Activated CD8-positive, alpha-beta T cell treated with anti-CD3 and anti-CD28 coated beads for 36 hours (primary cell): ENCODE results near the gene CFAP58. TPM values are rescaled to one million over a fixed set of nuclear protein-coding genes. Genes with fewer than 3 reads are reported as not detected.

Experiments used
- ATAC-seq: fragments of 200-7000 bp; cut with Tn5 transposase; one replicate; pipeline ENCODE4 v1.10.0; 2021; ENCODE audit warnings: mild to moderate bottlenecking, moderate library complexity
- CTCF ChIA-PET: fragments of 350-600 bp; sonication (Branson Sonifier 250); formaldehyde crosslinking; loops from one replicate; lab custom pipeline; 2021; ENCODE audit warnings: antibody characterized with exemption; lab: Charles Lee
- POLR2A ChIA-PET: fragments of 350-600 bp; sonication (Branson Sonifier 250); formaldehyde crosslinking; loops from one replicate; lab custom pipeline; 2021; ENCODE audit warnings: antibody characterized with exemption; lab: Charles Lee
- DNase-seq: peaks from one replicate; pipeline ENCODE4 v3.0.0-alpha.2; 2020
- H3K27ac Mint-ChIP-seq: one replicate; pipeline ENCODE4 v1.8.0; 2021; ENCODE audit warnings: mild to moderate bottlenecking, mixed read lengths
- H3K27me3 Mint-ChIP-seq: one replicate; pipeline ENCODE4 v1.8.0; 2021; ENCODE audit warnings: mixed read lengths
- H3K36me3 Mint-ChIP-seq: one replicate; pipeline ENCODE4 v1.8.0; 2021; ENCODE audit warnings: low read depth, mixed read lengths
- H3K4me1 Mint-ChIP-seq: one replicate; pipeline ENCODE4 v1.8.0; 2021; ENCODE audit warnings: low read depth, mixed read lengths
- H3K4me3 Mint-ChIP-seq: one replicate; pipeline ENCODE4 v1.8.0; 2021; ENCODE audit warnings: mild to moderate bottlenecking, moderate library complexity, mixed read lengths
- H3K9me3 Mint-ChIP-seq: one replicate; pipeline ENCODE4 v1.8.0; 2021; ENCODE audit warnings: mixed read lengths
- CTCF ChIP-seq: fragments of 200-600 bp; IDR thresholded peaks from one replicate; pipeline ENCODE4 v1.8.0; 2022; ENCODE audit warnings: antibody characterized with exemption, mild to moderate bottlenecking
- intact Hi-C: fragments of 100-400 bp; cut with micrococcal nuclease; formaldehyde crosslinking; loops from one replicate; pipeline ENCODE4 v1.10.0; 2022
- total RNA-seq, 2 experiments: library from RNA; stranded (reverse); gene quantifications; one replicate each; pipeline ENCODE4 v1.2.3, GENCODE V29; 2021

The CFAP58 gene
- total RNA-seq, 2 experiments from 2014 or later, result 0.27 to 0.38 TPM

- Mint-ChIP-seq H3K27me3 (peaks cover 8% of the 10 kb centered on the region), H3K36me3 (no peaks in the 10 kb centered on the region)
- intact Hi-C loops, result no loop called here
These were observed 18.1 kb downstream of the CFAP58 start for GRCh38 chr10:104371753-104372152.

GRCh38 chr10:104374591-104374990, 21.0 kb downstream of the CFAP58 start:
- ChIA-PET CTCF (interaction anchor here (1.1 to 1.3 kb wide), 2 partner anchors 24 to 83 kb away, joined by 4 to 5 read pairs; no protein-coding TSS in a partner anchor), POLR2A (no interaction called here)
- no peak for ATAC-seq

More at GRCh38 chr10:104371753-104372152, 18.1 kb downstream of the CFAP58 start:
- H3K9me3 Mint-ChIP-seq, result no peaks in the 10 kb centered on the region
- H3K4me1 Mint-ChIP-seq, result no peaks in the 10 kb centered on the region
- DNase-seq, result no peak
- ChIA-PET POLR2A (no interaction called here), CTCF (no interaction called here)
- no peak for ATAC-seq
- H3K27ac Mint-ChIP-seq, result no peak overlapping the region
- H3K4me3 Mint-ChIP-seq, result no peak overlapping the region
- TF ChIP-seq CTCF, result no peak

GRCh38 chr10:104376784-104377300, 23.2 kb downstream of the CFAP58 start:
- peaks cover 8% of the 10 kb centered on the region for H3K27me3 Mint-ChIP-seq
- H3K4me3 Mint-ChIP-seq, result no peak overlapping the region
- ChIA-PET CTCF (interaction anchor here (1.1 kb wide), 1 partner anchor 25 kb away, joined by 3 read pairs; no protein-coding TSS in a partner anchor), POLR2A (no interaction called here)
- intact Hi-C loops, result no loop called here
- ATAC-seq, result no peak
- H3K9me3 Mint-ChIP-seq, result no peaks in the 10 kb centered on the region
- no peak for DNase-seq
- H3K4me1 Mint-ChIP-seq, result no peaks in the 10 kb centered on the region
- H3K36me3 Mint-ChIP-seq, result no peaks in the 10 kb centered on the region
- no peak overlapping the region for H3K27ac Mint-ChIP-seq
- TF ChIP-seq CTCF, result no peak

More at GRCh38 chr10:104374591-104374990, 21.0 kb downstream of the CFAP58 start:
- no peak overlapping the region for H3K27ac Mint-ChIP-seq
- no peak for TF ChIP-seq CTCF
- H3K4me3 Mint-ChIP-seq, result no peak overlapping the region
- intact Hi-C loops, result no loop called here
- peaks cover 10% of the 10 kb centered on the region for H3K27me3 Mint-ChIP-seq
- no peaks in the 10 kb centered on the region for H3K9me3 Mint-ChIP-seq
- H3K4me1 Mint-ChIP-seq, result no peaks in the 10 kb centered on the region
- H3K36me3 Mint-ChIP-seq, result no peaks in the 10 kb centered on the region
- no peak for DNase-seq

GRCh38 chr10:104380336-104380735, 26.7 kb downstream of the CFAP58 start:
- ChIA-PET CTCF (interaction anchor here (0.9 to 1.4 kb wide), 2 partner anchors 14 to 88 kb away, joined by 3 to 4 read pairs; no protein-coding TSS in a partner anchor), POLR2A (no interaction called here)
- TF ChIP-seq CTCF, result no peak
- intact Hi-C loops, result no loop called here
- ATAC-seq (no peak), DNase-seq (no peak)
- Mint-ChIP-seq H3K4me3 (no peak overlapping the region), H3K27ac (no peak overlapping the region), H3K36me3 (no peaks in the 10 kb centered on the region), H3K27me3 (peaks cover 7% of the 10 kb centered on the region), H3K9me3 (no peaks in the 10 kb centered on the region), H3K4me1 (peaks cover 5% of the 10 kb centered on the region)

- POLR2A ChIA-PET, result no interaction called here
- DNase-seq (peak; percentile 38), ATAC-seq (peak; percentile 60)
- CTCF ChIA-PET, result interaction anchor here (0.7 to 1.9 kb wide), 6 partner anchors 12 to 113 kb away, joined by 3 to 4 read pairs (median 3); partner anchors contain the start of gene CFAP58
- H3K9me3 Mint-ChIP-seq, result no peaks in the 10 kb centered on the region
- no peak for TF ChIP-seq CTCF
- H3K27ac Mint-ChIP-seq, result no peak overlapping the region
- no peaks in the 10 kb centered on the region for H3K36me3 Mint-ChIP-seq
- peaks cover 23% of the 10 kb centered on the region for H3K4me1 Mint-ChIP-seq
- intact Hi-C loops, result no loop called here
- peaks cover 6% of the 10 kb centered on the region for H3K27me3 Mint-ChIP-seq
- H3K4me3 Mint-ChIP-seq, result no peak overlapping the region
These were observed 33.7 kb downstream of the CFAP58 start for GRCh38 chr10:104387130-104387888.
